Fibroblast of peridontal ligament (primary cell): ENCODE data around the gene SCAPER.
A peak's percentile ranks its signal among the peaks of the same experiment; 100 is the strongest.

Source experiments
- DNase-seq: peaks from one replicate; pipeline ENCODE4 v3.0.0-alpha.2; 2010; ENCODE audit errors: extremely low read depth

Gene SCAPER

DNA sequence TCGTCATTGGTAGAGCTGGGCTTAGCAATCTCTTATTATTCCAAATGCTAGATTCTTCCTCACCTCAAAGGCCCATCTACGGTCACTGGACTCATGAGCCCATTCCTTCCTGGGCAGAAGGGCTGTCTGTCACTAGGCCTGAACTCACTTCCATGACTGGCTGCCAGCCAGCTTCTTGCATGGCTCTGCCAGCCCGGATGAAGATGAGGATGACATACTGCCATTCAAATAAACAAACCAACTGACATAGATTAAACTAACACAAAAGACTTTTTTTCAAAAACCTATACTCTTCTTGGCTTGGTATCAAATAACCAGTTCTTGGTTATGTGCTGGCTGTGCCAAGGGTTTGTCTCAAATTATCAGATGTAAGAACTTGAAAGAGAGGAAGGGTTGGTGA is 544.7 kb downstream of the SCAPER start:
- no peak for DNase-seq

DNA sequence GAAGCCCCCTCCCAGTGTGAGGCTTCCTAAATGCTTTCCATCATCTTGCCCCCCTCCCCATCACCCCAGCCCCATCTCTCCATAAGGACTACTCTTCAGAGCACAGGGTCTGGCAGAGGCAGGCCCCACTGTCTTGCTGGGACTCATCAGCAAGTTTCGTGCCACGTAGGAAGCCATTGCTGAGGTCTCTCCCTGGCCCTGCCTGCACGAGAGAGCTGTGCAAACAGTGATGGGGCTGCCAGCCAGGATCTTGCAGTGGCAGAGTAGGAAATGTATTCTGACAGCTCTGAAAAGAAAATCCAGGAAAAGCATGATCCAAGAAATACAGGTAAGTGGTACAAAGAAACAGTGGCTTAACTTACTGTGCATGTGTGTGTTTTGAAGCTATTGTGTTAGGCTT is 546.0 kb downstream of the SCAPER start:
- DNase-seq: no peak

DNA sequence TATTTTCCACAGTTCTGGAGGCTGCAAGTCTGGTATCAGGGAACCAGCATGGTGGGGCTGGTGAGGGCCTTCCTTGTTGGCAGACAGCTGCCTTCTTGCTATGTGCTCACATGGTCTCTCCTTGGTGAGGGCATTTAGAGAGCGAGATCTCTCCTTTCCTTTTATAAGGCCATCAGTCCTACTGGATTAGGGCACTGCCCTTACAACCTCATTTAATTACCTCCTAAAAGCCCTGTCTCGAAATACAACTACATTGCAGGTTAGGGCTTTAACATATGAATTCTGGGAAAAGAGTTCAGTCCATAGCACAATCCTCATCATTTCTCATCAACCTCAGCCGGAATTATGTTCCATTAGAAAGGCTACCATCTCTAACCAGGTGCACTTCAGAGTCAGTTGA is 546.7 kb downstream of the SCAPER start:
- DNase-seq: no peak

DNA sequence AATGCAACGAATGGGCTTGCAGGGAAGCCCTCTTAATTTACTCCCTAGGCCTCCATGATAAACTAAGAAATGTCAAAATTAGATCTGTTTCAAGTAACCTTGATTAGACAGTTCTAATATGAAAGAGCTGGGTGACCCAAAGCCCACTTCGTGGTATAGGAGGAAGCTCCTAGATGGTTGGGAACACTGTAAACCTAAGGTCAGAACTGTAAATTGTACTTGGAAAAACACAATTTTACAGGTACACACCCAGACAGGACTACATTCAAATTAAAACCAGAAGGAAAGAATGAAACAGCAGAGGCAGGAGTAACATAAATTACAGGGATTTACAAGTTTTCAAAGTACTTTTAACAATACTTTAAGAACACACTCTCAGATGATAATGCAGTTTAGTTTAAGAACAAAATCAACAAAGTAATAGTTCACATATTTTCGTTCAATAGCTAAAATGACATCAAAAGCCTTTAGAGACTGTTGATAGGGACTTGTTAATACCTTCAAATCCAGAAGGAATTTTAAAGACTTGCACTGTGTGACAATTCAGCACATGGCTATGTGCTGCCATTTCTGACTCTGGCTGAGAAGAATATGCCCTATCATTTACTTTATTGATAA is 550.2 kb downstream of the SCAPER start:
- DNase-seq: no peak

DNA sequence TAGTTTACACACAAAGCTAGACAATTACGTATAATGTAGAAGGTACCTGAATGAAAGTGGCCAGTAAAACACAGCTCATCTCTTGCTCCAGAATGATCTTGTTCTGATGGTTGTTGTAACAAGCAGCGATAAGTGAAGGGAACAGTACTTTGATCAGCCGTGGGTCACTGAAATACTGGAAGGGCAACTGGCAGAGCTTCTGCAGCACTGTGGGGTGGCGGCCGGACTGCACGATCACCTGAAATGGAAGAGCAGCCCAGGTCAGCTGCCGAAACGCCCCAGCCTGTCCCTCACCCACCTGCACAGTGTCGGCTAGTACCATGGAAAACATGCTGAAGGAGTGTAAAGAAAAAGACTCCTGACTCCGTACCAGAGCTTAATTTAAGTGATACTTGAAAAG is 551.2 kb downstream of the SCAPER start:
- DNase-seq: no peak

DNA sequence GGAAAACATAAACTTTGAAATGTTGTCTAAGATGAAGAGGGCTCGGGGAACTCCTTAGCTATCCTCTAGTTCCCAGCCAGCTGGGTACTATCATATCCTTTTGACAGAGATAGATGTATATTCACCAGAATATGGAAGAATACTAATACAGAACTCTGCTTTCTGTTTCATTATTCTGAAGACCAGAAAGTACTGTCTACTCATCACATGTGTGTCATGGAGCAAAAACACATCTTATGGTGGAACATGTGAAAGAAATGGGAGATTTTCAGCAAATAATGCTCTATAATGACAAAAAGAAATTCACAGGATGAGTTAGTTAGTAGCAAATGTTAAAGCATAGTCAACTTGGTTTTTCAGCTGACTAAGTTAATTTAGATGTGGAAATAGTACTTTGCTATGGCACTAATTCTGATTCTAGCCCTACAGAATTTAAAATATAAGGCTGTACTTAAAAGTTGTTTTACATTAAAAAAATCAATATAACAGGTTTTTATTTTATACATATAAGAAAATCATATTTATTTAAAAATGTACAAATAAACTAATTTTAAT is 552.0 kb downstream of the SCAPER start:
- DNase-seq: no peak

DNA sequence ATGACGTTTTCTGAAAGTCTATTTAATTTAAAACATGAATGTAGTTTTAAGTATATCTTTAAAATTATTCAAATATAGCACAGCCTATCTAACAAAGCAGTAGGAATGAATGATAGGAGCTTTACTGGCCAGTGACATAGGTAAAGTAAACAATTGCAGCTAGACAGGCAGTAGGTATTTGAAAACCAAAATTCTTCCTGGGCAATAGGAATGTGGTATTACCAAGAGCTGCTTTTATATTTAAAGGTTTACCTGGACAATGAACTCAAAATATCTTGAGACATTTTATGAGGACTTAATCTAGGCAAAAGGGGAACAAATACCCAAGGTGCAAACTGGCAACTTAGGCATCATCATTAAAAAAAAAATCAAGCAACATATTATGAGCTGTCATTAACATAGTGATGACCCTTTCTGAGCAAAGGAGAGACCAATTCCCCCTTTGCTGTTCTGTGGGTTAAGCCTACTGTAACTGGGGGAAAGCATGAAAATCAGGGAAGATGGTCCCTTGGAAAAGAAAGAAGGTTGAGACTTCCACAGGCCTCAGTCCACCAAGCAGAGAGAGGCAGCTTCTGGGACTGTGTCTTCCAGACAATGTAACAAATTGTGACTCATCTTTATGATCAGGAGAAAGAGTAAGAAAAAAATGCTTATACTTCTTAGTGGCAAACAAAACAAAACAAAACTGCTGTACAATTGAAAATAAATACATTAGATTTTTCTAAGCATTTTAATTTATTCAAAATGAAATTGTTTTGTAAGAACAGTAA is 555.7 kb downstream of the SCAPER start:
- DNase-seq: no peak

DNA sequence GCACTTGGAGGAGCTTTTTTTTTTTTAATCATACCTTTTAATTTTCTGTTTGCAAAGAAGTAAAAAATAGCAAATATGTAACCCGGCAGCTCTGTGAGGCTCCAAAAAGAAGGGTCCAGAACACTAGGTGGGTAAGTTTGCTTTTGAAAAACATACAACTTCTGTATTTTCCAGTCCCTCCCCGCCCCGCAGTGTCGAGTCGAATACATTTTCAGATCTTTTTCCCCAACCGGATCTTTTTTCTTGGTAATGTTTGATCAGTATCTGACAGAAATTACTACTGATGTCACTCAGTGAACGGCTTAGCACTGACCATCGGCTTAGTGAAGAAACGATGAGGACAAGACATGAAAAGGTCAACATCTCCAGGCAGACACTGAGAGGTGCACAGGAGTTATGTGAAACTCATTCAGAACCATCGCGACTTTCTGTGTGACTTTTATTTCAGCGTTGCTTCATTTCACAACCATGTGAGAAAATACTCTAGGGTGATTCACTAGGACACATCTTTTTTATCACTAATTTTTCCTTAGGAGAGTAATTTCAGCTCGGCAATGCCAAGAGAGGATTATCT is 557.6 kb downstream of the SCAPER start:
- DNase-seq: no peak

DNA sequence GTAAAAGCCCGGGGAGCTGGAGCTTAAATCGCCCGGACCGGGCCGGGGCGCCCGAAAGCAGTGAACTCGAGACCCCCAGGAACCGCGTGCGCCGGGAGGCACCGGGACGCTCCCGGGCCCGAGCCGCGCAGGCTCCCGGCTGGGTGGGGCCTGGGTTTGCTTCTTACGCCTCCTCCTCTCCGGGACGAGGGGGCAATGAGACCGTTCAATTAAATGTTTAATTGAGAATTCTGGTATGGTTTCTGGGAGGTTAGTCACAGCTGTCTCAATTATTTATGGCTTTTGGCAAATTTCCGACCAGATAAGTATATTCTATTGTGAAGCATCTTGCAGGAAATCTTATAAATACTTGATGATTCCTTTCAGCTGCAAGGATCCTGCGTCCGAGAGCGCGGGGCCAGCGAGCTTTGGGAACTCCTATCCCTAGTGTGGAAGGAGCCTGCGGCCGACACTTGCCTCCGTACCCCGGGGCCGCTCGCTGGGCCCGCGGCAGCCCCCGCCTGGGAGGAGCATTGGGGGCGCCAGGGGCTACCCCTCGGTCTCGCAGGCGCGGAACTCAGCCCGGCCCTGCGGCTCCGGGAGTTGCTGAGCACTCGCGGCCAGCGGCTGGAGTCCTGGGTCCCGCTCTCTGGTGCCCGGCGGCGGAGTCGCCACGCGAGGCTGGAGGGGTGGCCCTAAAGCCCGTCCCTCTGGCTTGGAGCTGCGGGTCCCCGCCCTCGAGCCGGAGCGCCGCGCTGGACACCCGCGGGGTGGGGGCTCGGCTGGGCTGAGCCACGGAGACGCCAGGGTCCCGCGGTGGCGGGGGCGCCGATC is 558.3 kb downstream of the SCAPER start:
- no peak for DNase-seq

DNA sequence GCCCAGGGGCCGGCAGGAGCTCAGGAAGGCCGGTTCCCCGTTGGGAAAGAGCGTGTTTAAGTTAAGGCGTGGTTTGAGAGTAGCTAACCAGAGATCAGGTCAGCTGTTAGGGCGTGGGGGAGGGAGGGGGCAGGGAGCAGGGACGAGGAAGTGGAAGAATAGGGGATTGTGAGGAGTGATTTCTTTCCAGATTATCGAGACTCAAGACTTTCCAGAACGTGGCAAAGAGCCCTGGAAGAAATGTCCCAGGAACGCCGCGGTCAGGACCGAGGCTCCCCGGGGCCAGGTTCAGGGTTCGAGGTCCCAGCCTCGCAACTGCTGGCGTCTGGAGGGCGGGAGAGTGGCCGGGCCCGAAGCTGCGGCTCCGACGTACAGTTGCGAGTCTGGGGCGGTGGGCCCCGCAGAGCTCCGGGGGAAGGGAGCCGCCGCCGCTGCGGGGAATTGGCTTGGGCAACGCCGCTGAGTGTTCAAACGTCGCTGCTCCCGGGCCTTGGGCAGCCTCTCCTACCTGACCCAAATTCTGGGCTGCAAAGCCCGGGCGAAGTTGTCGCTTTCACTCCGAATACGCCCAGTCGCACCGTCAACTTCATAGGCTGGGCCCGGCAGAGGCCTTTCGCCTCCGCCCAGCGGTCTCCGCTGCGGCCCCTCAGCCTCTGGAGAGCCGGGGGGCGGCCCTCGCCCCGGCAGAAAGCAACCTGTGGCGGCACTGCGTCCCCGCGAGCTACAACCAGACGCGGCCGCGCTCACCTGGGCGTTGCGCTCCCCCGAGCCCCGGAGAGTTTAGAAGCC is 559.1 kb downstream of the SCAPER start:
- no peak for DNase-seq

DNA sequence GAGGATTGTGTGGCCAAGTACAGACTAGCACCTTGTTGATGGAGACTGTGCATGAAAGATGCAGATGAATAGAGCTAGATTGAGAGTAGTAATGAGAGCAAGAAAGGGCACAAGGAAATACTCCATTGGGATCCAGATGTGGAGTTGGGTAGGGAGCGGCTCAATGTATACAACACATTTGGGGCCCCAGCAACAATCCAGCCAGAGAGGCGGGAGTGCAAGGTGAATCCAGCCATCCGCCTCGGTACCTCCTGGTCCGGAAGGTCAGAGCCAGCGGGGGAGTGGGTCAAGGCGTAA is 559.6 kb downstream of the SCAPER start:
- no peak for DNase-seq

DNA sequence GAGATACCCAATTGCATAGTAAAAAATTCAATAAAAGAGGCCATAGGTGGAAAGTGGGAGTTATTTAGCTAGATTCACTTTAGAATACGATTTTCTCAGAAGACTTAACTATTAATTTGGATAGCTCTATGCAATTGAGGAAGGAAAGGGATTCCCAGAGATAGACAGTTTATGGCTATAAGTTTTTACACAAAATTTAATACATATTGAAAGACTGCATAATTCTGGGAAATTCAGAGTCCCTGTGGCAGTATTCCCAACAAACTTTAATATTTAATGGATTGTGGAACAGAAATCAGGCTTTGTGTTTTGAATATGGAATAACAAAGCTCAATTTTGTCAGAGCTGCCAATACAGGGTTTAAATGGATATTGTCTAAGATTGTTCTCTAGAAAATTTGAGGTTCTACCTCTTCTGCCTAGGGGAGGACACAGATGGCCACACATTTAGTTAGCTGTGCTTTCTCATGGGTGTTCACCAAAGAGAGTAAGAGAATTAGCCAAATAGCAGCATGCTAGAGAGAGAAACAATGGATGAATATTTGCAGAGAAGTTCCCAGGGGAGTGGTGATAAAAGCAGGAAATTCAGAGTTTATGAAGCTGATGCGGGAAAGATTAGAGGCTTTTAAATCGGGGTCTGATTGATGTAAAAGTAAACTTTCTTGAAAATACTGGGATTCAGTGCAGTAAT is 560.1 kb downstream of the SCAPER start:
- DNase-seq: no peak

DNA sequence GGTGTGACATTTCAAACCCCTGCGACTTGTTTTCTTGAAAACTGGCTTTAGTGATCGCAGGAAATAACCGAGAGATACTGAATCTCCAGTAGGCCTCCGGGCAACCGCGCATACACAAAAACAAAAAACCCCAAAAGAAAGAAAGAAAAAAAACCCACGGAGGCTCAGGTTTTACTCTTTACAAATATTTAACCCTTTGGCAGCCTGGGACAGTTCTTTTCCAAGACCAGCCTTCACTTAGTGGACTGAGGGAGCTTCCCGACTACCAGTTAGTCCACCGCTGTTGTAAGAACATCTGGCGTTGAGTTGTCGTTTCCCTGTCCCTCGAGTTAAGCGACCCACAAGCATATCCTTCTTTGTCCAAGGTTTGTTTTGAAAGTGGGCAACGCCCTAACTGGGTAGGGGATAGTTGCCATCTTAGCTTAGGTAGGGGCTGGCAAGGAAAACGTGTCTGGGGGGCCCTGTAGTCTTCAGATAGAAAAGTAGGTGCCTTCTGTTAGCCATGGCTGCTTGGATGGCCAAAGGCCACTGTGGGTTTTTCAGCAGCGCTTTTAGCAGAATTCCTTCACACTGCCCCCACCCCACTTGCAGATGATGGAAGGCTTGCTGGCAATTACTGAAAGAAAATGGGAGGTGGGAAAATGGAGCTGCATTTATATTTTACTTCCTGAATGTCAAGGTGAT is 561.7 kb downstream of the SCAPER start:
- DNase-seq: no peak

DNA sequence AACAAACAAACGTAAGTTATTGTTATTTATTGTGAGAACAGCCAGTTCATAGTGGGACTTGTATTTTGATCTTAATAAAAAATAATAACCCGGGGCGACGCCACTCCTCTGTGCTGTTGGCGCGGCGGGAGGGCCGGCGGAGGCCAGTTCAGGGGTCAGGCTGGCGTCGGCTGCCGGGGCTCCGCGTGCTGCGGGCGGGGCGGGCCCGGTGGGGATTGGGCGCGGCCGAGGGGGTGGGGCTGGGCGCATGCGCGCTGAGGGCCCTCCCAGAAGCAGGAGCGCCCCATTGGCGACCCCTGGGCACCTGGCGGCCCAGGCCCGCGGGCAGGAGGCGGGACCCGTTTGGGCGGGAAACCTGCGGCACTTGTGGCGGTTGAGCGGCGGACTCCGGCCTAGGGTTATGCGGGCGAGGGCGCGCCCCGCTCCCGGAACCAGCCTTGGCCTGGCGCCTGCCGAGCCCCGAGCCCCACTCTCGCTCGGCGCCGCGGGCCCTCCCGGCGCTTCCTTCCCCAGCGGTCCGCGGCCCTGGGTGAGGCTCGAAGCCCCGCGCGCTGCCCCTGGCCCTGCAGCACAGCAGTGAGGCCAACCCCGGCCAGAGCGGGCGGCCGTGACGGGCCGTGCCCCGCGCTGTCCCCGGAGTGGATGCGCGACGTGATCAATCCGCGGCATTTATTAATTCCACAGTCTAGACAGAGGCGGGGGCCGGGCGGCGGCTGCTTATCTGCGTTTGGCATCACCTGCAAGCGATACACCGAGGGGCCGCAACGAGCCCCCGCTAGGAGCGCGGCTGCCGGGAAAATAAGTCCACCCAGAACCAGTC is 562.5 kb downstream of the SCAPER start:
- no peak for DNase-seq

DNA sequence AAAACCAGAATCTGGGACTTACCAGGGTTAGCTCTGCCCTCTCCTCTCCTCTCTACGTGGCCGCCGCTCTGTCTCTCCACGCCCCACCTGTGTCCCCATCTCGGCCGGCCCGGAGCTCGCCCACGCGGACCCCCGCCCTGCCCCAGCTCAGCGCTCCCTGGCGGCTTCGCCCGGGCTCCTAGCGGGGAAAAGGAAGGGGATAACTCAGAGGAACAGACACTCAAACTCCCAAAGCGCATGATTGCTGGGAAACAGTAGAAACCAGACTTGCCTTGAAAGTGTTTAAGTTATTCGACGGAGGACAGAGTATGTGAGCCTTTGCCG is 563.1 kb downstream of the SCAPER start:
- DNase-seq: no peak

DNA sequence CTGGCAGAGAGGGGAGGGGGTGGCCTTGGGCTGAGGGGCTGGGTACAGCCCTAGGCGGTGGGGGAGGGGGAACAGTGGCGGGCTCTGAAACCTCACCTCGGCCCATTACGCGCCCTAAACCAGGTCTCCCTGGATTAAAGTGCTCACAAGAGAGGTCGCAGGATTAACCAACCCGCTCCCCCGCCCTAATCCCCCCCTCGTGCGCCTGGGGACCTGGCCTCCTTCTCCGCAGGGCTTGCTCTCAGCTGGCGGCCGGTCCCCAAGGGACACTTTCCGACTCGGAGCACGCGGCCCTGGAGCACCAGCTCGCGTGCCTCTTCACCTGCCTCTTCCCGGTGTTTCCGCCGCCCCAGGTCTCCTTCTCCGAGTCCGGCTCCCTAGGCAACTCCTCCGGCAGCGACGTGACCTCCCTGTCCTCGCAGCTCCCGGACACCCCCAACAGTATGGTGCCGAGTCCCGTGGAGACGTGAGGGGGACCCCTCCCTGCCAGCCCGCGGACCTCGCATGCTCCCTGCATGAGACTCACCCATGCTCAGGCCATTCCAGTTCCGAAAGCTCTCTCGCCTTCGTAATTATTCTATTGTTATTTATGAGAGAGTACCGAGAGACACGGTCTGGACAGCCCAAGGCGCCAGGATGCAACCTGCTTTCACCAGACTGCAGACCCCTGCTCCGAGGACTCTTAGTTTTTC is 563.6 kb downstream of the SCAPER start:
- no peak for DNase-seq

DNA sequence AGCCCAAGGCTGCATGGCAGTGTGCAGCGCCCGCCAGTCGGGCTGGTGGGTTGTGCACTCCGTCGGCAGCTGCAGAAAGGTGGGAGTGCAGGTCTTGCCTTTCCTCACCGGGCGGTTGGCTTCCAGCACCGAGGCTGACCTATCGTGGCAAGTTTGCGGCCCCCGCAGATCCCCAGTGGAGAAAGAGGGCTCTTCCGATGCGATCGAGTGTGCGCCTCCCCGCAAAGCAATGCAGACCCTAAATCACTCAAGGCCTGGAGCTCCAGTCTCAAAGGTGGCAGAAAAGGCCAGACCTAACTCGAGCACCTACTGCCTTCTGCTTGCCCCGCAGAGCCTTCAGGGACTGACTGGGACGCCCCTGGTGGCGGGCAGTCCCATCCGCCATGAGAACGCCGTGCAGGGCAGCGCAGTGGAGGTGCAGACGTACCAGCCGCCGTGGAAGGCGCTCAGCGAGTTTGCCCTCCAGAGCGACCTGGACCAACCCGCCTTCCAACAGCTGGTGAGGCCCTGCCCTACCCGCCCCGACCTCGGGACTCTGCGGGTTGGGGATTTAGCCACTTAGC is 564.3 kb downstream of the SCAPER start:
- DNase-seq: no peak

DNA sequence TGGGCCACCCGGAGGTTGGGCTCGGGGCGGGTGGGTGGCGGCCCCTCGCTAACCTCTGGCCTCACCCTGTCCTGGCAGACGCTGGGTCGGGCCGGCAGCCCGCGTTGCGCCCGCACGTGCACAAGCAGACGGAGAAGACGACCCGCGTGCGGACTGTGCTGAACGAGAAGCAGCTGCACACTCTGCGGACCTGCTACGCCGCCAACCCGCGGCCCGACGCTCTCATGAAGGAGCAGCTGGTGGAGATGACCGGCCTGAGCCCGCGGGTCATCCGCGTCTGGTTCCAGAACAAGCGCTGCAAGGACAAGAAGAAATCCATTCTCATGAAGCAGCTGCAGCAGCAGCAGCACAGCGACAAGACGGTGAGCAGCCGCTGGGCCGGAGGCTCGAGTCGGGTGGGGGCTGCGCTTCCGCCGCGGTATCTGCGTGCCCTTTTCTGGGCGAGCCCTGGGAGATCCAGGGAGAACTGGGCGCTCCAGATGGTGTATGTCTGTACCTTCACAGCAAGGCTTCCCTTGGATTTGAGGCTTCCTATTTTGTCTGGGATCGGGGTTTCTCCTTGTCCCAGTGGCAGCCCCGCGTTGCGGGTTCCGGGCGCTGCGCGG is 564.8 kb downstream of the SCAPER start:
- DNase-seq: peak; percentile 27
